Pancreas (tissue), 10 donors: ENCODE measurements around the gene GPR160. TPM values are rescaled to one million over a fixed set of nuclear protein-coding genes. Genes with fewer than 3 reads are reported as not detected.

Experiments
- ATAC-seq, 4 donors: fragments of 200-7000 bp; cut with Tn5 transposase; one replicate each; pipeline versions ENCODE4 v1.8.0 to v1.9.1; 2020; ENCODE audit warnings: mild to moderate bottlenecking in 4 of 4, moderate library complexity in 4 of 4
- DNase-seq, 6 donors: peaks; one replicate each; pipeline ENCODE4 v3.0.0-alpha.2; 2020
- FAIRE-seq: peaks from 2 replicates; lab custom pipeline; 2012; peaks lifted over from hg19 to GRCh38; lab: Jason Lieb, UNC
- H3K27ac ChIP-seq, 4 donors: fragments of 200-600 bp; sonication (generic); 1 replicate in 3 of 4; 2 replicates in 1 of 4; pipeline versions ENCODE4 v1.5.0 to v1.8.0; 2020
- H3K27me3 ChIP-seq, 4 donors: fragments of 200-600 bp; one replicate each; pipeline ENCODE4 v1.8.0; 2021
- H3K36me3 ChIP-seq, 3 donors: fragments of 200-600 bp; sonication (generic) in 1 of 3; one replicate each; pipeline versions ENCODE4 v1.5.0 to v1.8.0; 2020 to 2021
- H3K4me1 ChIP-seq, 3 donors: fragments of 200-600 bp; one replicate each; pipeline ENCODE4 v1.8.0; 2021
- H3K4me3 ChIP-seq, 4 donors: fragments of 200-600 bp; sonication (generic) in 2 of 4; one replicate each; pipeline versions ENCODE4 v1.5.0 to v1.8.0; 2020 to 2021
- H3K9me3 ChIP-seq, 4 donors: fragments of 200-600 bp; one replicate each; pipeline ENCODE4 v1.8.0; 2021
- WGBS, 2 donors: extraction: QIAGEN DNeasy Blood & Tissue Kit; methylation state at CpG; one replicate each; pipeline ENCODE4 v1.1.7; 2013; 5-methylcytosine and 5-hydroxymethylcytosine counted together
- intact Hi-C, 3 donors: fragments of 100-400 bp; cut with DNase I; formaldehyde crosslinking; loops; one replicate each; pipeline versions ENCODE4 v1.11.1 to v1.14.2; 2022
- polyA plus RNA-seq, 2 donors: library from polyadenylated mRNA; stranded (reverse); fragments of 200-250 nt; gene quantifications; one replicate each; pipeline ENCODE4 v1.2.3, GENCODE V29; 2013
- total RNA-seq, 6 donors: library from RNA; stranded (reverse); fragmentation: NEBNext Ultra II Directional in 4 of 6; extraction: Animal tissue kit (Norgen Biotek cat#: 25700) in 4 of 6; gene quantifications; one replicate each; pipeline versions ENCODE4 v1.2.1 to v1.2.4, GENCODE V29; 2021 to 2023
- TF ChIP-seq, protein P1 (sequence below), 4 donors: fragments of 200-600 bp; sonication (generic) in 3 of 4; IDR thresholded peaks; one replicate each; pipeline versions ENCODE4 v1.5.0 to v1.8.0; 2021; ENCODE audit warnings: antibody characterized with exemption in 4 of 4
- donor health status: healthy with polysubstance abuse.
- donor health status: DM: no; HTN: no; CAD: no; lungs with moderate emphysema.
- donor health status: DM: no; HTN: no; CAD: no.
- donor health status: control.
- donor health status: control.
- donor health status: Bipolar disorder and iron deficiency.
- donor health status: DM: yes; HTN: yes; CAD: no.
- donor health status: DM: no; HTN: no; CAD: no.
- donor health status: DM: no; HTN: no; CAD: no.
- donor health status: DM: yes; HTN: yes; CAD: no.

Gene GPR160
- total and polyA plus RNA-seq, 8 donors, result 4.4 to 12.7 (median 8.5) TPM

DNA sequence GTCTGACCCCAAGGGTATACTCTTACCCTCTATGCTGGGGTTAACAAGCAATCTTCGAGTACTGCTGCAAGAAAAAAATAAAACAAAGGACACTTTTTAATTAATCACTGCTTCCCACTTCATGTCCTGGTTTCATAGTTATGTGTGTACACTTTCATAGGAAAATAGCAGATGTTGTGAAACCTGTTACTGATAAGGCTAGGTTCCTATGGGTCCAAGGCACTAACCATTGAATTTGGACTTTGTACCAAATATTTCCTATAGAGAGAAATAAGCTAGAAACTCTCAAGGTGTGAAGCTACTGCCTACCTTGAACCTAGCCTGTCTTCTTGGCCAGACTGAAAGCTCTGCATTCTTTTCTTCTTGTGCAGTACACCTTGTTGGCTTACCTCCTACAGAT lies 14.6 kb upstream of the GPR160 start:
- H3K4me1 ChIP-seq, result peaks cover 0 to 17% (median 8%) of the 10 kb centered on the region in 3 donors
- ATAC-seq (peak; percentile 83 to 94 (median 84)), DNase-seq (no peak), FAIRE-seq (peak; percentile 67)
- TF ChIP-seq, protein P1, sequence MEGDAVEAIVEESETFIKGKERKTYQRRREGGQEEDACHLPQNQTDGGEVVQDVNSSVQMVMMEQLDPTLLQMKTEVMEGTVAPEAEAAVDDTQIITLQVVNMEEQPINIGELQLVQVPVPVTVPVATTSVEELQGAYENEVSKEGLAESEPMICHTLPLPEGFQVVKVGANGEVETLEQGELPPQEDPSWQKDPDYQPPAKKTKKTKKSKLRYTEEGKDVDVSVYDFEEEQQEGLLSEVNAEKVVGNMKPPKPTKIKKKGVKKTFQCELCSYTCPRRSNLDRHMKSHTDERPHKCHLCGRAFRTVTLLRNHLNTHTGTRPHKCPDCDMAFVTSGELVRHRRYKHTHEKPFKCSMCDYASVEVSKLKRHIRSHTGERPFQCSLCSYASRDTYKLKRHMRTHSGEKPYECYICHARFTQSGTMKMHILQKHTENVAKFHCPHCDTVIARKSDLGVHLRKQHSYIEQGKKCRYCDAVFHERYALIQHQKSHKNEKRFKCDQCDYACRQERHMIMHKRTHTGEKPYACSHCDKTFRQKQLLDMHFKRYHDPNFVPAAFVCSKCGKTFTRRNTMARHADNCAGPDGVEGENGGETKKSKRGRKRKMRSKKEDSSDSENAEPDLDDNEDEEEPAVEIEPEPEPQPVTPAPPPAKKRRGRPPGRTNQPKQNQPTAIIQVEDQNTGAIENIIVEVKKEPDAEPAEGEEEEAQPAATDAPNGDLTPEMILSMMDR (IDR thresholded peaks at IDR 0.05), result no peak
- H3K27me3 ChIP-seq, result no peaks in the 10 kb centered on the region
- WGBS, 2 donors, result 28% methylated on average over 1 of the region's 1 CpG
- H3K9me3 ChIP-seq, result no peaks in the 10 kb centered on the region
- H3K36me3 ChIP-seq, result no peaks in the 10 kb centered on the region
- H3K27ac ChIP-seq, result no peak overlapping the region
- H3K4me3 ChIP-seq, result no peak overlapping the region
- intact Hi-C loops, result no loop called here

DNA sequence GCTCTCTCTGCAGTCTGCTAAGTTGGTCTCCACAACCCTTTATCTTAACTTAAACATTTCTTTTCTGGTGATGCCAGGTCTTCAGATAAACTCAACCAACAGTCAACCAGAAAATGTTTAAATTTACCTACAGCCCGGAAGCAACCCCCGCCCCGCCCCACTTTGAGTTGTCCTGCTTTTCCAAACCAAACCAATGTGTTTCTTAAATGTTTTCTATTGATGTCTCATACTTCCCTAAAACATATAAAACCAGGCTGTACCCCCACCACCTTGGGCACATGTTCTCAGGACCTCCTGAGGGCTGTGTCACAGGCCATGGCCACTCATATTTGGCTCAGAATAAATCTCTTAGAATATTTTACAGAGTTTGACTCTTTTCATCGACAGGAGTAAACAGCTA lies 13.2 kb upstream of the GPR160 start:
- WGBS, 2 donors, result 92 to 93% methylated on average over 4 of the region's 4 CpGs
- no peaks in the 10 kb centered on the region for H3K9me3 ChIP-seq
- TF ChIP-seq, protein P1 (IDR thresholded peaks at IDR 0.05), result no peak
- no peak overlapping the region for H3K4me3 ChIP-seq
- ATAC-seq (no peak), FAIRE-seq (no peak), DNase-seq (no peak)
- intact Hi-C loops, result no loop called here
- H3K27me3 ChIP-seq, result no peaks in the 10 kb centered on the region
- no peaks in the 10 kb centered on the region for H3K36me3 ChIP-seq
- peaks cover 0 to 14% (median 8%) of the 10 kb centered on the region in 3 donors for H3K4me1 ChIP-seq
- H3K27ac ChIP-seq, result no peak overlapping the region

DNA sequence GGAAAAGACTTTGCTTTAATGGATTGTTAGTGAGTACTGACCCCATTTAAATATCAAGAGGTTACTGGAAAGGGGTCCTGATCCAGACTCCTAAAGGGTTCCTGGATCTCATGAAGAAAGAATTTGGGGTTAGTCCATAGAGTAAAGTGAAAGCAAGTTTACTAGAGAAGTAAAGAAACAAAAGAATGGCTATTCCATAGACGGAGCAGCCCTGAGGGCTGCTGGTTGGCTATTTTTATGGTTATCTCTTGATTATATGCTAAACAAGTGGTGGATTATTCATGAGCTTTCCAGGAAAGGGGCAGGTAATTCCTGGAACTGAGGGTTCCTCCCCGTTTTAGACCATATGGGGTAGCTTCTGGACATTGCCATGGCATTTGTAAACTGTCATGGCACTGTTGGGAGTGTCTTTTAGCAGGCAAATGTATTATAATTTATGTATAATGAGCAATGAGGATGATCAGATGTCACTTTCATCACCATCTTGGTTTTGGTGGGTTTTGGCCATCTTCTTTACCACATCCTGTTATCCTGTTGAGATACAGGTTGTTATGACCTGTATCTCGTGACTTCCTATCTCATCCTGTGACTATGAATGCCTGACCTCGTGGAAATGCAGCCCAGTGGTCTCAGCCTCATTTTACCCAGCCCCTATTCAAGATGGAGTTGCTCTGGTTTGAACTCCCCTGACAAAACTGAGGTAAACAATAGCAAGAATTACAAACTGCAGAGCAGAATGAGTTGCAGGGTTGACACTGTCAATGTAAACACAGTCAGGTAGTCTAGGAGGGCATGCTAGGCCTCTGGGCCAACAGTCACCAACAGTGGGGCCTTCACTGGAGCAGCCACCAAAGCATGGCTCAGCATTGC lies 10.3 kb upstream of the GPR160 start:
- WGBS, 2 donors, result 78 to 91% methylated on average over 4 of the region's 4 CpGs
- no peaks in the 10 kb centered on the region for H3K36me3 ChIP-seq
- intact Hi-C loops, result no loop called here
- no peak for FAIRE-seq
- no peak for DNase-seq
- H3K9me3 ChIP-seq, result no peaks in the 10 kb centered on the region
- no peak overlapping the region for H3K27ac ChIP-seq
- peaks cover 0 to 8% (median 8%) of the 10 kb centered on the region in 3 donors for H3K4me1 ChIP-seq
- H3K27me3 ChIP-seq, result no peaks in the 10 kb centered on the region
- ATAC-seq, result no peak
- TF ChIP-seq, protein P1 (IDR thresholded peaks at IDR 0.05), result no peak
- H3K4me3 ChIP-seq, result no peak overlapping the region

DNA sequence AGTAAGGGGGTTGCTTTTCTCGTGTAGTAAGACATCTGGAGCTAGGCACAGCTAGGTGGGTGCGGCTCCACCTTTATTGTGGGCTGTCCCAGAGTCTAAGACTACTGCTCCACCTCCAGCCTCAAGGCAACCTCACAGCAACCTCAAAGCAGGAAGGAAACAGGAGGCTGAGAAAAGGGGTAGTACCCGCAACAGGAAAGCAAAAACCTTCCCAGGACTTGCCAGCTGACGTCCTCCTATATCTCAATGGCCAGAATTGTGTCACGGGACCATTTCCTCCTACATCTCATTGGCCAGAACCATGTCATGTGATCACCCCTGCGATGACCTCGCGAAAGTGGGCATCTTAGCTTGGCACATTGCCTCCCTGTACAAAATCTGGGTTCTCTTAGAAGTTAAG lies 4.3 kb upstream of the GPR160 start:
- Histone ChIP-seq H3K27me3 (no peaks in the 10 kb centered on the region), H3K27ac (no peak overlapping the region), H3K4me3 (no peak overlapping the region), H3K9me3 (no peaks in the 10 kb centered on the region), H3K36me3 (no peaks in the 10 kb centered on the region), H3K4me1 (peaks cover 0 to 2% (median 0%) of the 10 kb centered on the region in 3 donors)
- intact Hi-C loops, result no loop called here
- DNase-seq (no peak), ATAC-seq (no peak), FAIRE-seq (no peak)
- TF ChIP-seq, protein P1 (IDR thresholded peaks at IDR 0.05), result no peak
- 73 to 82% methylated on average over 8 of the region's 8 CpGs for WGBS, 2 donors
